Neural progenitor cell (in vitro differentiated cells): ENCODE measurements around the gene NPB. TPM values are rescaled to one million over a fixed set of nuclear protein-coding genes. Genes with fewer than 3 reads are reported as not detected.

Experiments used
- DNase-seq: peaks from one replicate; pipeline ENCODE4 v3.0.0-alpha.2; 2016; ENCODE audit warnings: low spot score
- H2AFZ ChIP-seq: fragments of 200-600 bp; sonication (generic); replicated peaks from 2 replicates; pipeline ENCODE4 v1.6.1; 2016; ENCODE audit warnings: antibody characterized with exemption
- H3F3A ChIP-seq: fragments of 200-600 bp; sonication (generic); 2 replicates; pipeline ENCODE4 v1.6.1; 2016; ENCODE audit warnings: antibody characterized with exemption, low read depth
- H3K27ac ChIP-seq: fragments of 200-600 bp; sonication (generic); 2 replicates; pipeline ENCODE4 v1.5.1; 2016; ENCODE audit warnings: mild to moderate bottlenecking
- H3K27me3 ChIP-seq: fragments of 200-600 bp; sonication (generic); 2 replicates; pipeline ENCODE4 v1.6.1; 2016; ENCODE audit warnings: mild to moderate bottlenecking, moderate library complexity
- H3K36me3 ChIP-seq: fragments of 200-600 bp; sonication (generic); 2 replicates; pipeline ENCODE4 v1.5.1; 2016
- H3K4me1 ChIP-seq: fragments of 200-600 bp; sonication (generic); 2 replicates; pipeline ENCODE4 v1.6.1; 2016; ENCODE audit warnings: mixed run types
- H3K4me2 ChIP-seq: fragments of 200-600 bp; sonication (generic); 2 replicates; pipeline ENCODE4 v1.6.1; 2016
- H3K4me3 ChIP-seq: fragments of 200-600 bp; sonication (generic); 2 replicates; pipeline ENCODE4 v1.5.1; 2016
- H3K79me2 ChIP-seq: fragments of 200-600 bp; sonication (generic); 2 replicates; pipeline ENCODE4 v1.6.1; 2016; ENCODE audit warnings: low read depth
- H3K9ac ChIP-seq: fragments of 200-600 bp; sonication (generic); 2 replicates; pipeline ENCODE4 v1.6.1; 2016
- H3K9me3 ChIP-seq: fragments of 200-600 bp; sonication (generic); 2 replicates; pipeline ENCODE4 v1.5.1; 2016; ENCODE audit warnings: low read depth
- H4K20me1 ChIP-seq: fragments of 200-600 bp; sonication (generic); 2 replicates; pipeline ENCODE4 v1.6.1; 2016; ENCODE audit warnings: low read depth
- H3K27ac Mint-ChIP-seq: 3 replicates; pipeline ENCODE4 v1.8.0; 2021; ENCODE audit warnings: mixed read lengths
- H3K27me3 Mint-ChIP-seq: 2 replicates; pipeline ENCODE4 v1.8.0; 2022; ENCODE audit warnings: low read depth, mild to moderate bottlenecking, inconsistent platforms, moderate library complexity, mixed read lengths; ENCODE audit not compliant: insufficient read depth
- H3K36me3 Mint-ChIP-seq: 3 replicates; pipeline ENCODE4 v1.8.0; 2021; ENCODE audit warnings: mixed read lengths
- H3K4me1 Mint-ChIP-seq: 3 replicates; pipeline ENCODE4 v1.8.0; 2021; ENCODE audit warnings: mixed read lengths
- H3K4me3 Mint-ChIP-seq: 3 replicates; pipeline ENCODE4 v1.8.0; 2021; ENCODE audit warnings: mild to moderate bottlenecking, moderate library complexity, mixed read lengths
- H3K9me3 Mint-ChIP-seq: 3 replicates; pipeline ENCODE4 v1.8.0; 2020; ENCODE audit warnings: mixed read lengths
- CTCF ChIP-seq: fragments of 200-600 bp; sonication (generic); IDR thresholded peaks from 2 replicates; pipeline ENCODE4 v1.5.1; 2017; ENCODE audit warnings: antibody characterized with exemption, mild to moderate bottlenecking
- EZH2 ChIP-seq: fragments of 200-600 bp; sonication (generic); IDR thresholded peaks from 2 replicates; pipeline ENCODE4 v1.6.1; 2017; ENCODE audit warnings: antibody characterized with exemption, mild to moderate bottlenecking, moderate library complexity
- EZH2phosphoT487 ChIP-seq: fragments of 200-600 bp; sonication (generic); IDR thresholded peaks from 2 replicates; pipeline ENCODE4 v1.6.1; 2017; ENCODE audit warnings: antibody characterized with exemption
- total RNA-seq: library from RNA; depleted of rRNA; stranded (reverse); fragments of >200 nt; gene quantifications from 2 replicates; pipeline ENCODE4 v1.2.3, GENCODE V29; 2015; ENCODE audit warnings: low replicate concordance

NPB gene
- total RNA-seq, 1 donor from 2014 or later = not detected

DNA sequence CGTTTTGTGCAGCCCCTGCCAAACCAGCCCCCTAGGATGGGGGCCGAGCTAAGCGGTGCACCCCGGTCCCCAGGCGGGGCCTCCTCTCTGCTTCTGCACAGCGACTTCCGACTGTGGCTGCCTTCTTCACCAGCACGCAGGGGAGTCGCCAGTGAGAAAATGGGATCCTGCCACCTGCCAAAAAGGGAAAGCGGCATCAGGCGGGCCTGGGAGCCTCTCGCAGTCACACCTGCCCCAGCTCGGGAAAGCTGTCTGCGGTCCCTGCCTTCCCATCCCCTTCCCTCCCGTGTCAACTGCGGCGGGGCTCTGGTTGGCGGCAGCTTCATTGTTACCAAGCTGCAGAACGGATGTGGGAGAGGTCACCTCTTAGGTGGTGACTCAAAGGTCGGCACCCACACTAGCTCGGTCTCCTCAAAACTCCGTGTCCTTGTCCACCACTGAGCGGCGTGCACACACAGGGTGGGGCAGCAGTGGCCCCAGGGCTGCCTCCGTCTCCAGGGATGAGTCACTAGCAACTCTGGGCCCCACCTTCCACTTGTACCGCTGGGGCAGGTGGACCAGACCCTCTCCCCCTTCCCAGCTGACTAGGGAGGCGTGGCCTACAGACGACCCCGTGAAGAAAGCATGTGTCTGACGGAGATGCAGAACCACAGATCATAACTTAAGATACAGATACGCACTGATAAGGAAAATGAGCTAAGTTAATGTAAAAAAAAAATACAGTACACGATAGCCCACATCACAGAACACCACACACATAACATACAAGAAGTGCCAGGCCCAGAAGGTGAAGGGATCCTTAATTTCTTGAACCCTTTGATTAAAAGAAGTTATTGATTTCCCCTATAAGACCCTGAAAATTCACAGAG, 10.6 kb downstream of the NPB start:
- Mint-ChIP-seq H3K36me3 (peaks cover 11% of the 10 kb centered on the region), H3K4me1 (peaks cover 17% of the 10 kb centered on the region), H3K27me3 (peaks cover 3% of the 10 kb centered on the region), H3K27ac (no peak overlapping the region), H3K9me3 (no peaks in the 10 kb centered on the region), H3K4me3 (peak overlapping the region; percentile 66)
- Histone ChIP-seq H3K9me3 (no peaks in the 10 kb centered on the region), H3K27ac (no peak overlapping the region), H3F3A (peaks cover 36% of the 10 kb centered on the region), H3K27me3 (peaks cover 17% of the 10 kb centered on the region), H2AFZ (no peak overlapping the region), H4K20me1 (peaks cover 50% of the 10 kb centered on the region), H3K4me3 (no peak overlapping the region), H3K9ac (no peak overlapping the region), H3K36me3 (no peaks in the 10 kb centered on the region), H3K4me1 (peaks cover 14% of the 10 kb centered on the region), H3K79me2 (peaks cover 15% of the 10 kb centered on the region), H3K4me2 (no peak overlapping the region)
- no peak for TF ChIP-seq CTCF
- no peak for TF ChIP-seq EZH2phosphoT487
- no peak for DNase-seq

GRCh38 chr17:81913394-81914102, 11.5 kb downstream of the NPB start:
- H3K9me3 Mint-ChIP-seq = no peaks in the 10 kb centered on the region
- no peak for DNase-seq
- Histone ChIP-seq H3K4me2 (no peak overlapping the region), H3K4me3 (no peak overlapping the region), H3K9me3 (no peaks in the 10 kb centered on the region), H3K4me1 (peaks cover 16% of the 10 kb centered on the region), H3K27me3 (peaks cover 17% of the 10 kb centered on the region), H4K20me1 (peaks cover 50% of the 10 kb centered on the region), H2AFZ (no peak overlapping the region), H3K79me2 (peaks cover 15% of the 10 kb centered on the region), H3F3A (peaks cover 42% of the 10 kb centered on the region), H3K36me3 (no peaks in the 10 kb centered on the region), H3K9ac (no peak overlapping the region), H3K27ac (no peak overlapping the region)
- H3K36me3 Mint-ChIP-seq = peaks cover 11% of the 10 kb centered on the region
- no peak for TF ChIP-seq EZH2
- no peak for TF ChIP-seq EZH2phosphoT487
- no peak for TF ChIP-seq CTCF
- H3K27ac Mint-ChIP-seq = no peak overlapping the region
- H3K27me3 Mint-ChIP-seq = peaks cover under 1% of the 10 kb centered on the region
- peaks cover 22% of the 10 kb centered on the region for H3K4me1 Mint-ChIP-seq
- peak overlapping the region; percentile 57 for H3K4me3 Mint-ChIP-seq

- peaks cover 49% of the 10 kb centered on the region for H3F3A ChIP-seq
- no peak for TF ChIP-seq CTCF
- TF ChIP-seq EZH2 = no peak
- no peak for TF ChIP-seq EZH2phosphoT487
- no peaks in the 10 kb centered on the region for H3K9me3 Mint-ChIP-seq
Observed at GRCh38 chr17:81914103-81914850, 12.2 kb downstream of the NPB start.

More at GRCh38 chr17:81914103-81914850, 12.2 kb downstream of the NPB start:
- Histone ChIP-seq H3K36me3 (no peaks in the 10 kb centered on the region), H3K4me2 (no peak overlapping the region), H3K27ac (no peak overlapping the region), H3K27me3 (peaks cover 17% of the 10 kb centered on the region), H3K79me2 (peaks cover 15% of the 10 kb centered on the region), H2AFZ (no peak overlapping the region), H4K20me1 (peaks cover 48% of the 10 kb centered on the region), H3K9me3 (no peaks in the 10 kb centered on the region), H3K4me3 (no peak overlapping the region), H3K4me1 (peaks cover 16% of the 10 kb centered on the region), H3K9ac (no peak overlapping the region)
- no peaks in the 10 kb centered on the region for H3K27me3 Mint-ChIP-seq
- DNase-seq = no peak
- peaks cover 11% of the 10 kb centered on the region for H3K36me3 Mint-ChIP-seq
- peak overlapping the region; percentile 21 for H3K4me3 Mint-ChIP-seq
- no peak overlapping the region for H3K27ac Mint-ChIP-seq
- H3K4me1 Mint-ChIP-seq = peaks cover 27% of the 10 kb centered on the region
